ENCODE measurements around the gene SSC5D. TPM values are rescaled to one million over a fixed set of nuclear protein-coding genes. Genes with fewer than 3 reads are reported as not detected.

SSC5D gene
- total RNA-seq, 1 experiment from 2014 or later = 1.5 TPM

GRCh38 chr19:55479045-55479444 is 9.2 kb upstream of the SSC5D start:
- Histone ChIP-seq H3K9me3 (ENCODE audit: control insufficient read depth in 1 of 2, insufficient read depth in 1 of 2, low read depth in 1 of 2, low read length in 2 of 2) (no peaks in the 10 kb centered on the region), H3K27me3 (ENCODE audit: insufficient read depth, low read length) (no peaks in the 10 kb centered on the region), H2AFZ (ENCODE audit: low read depth, low read length, poor library complexity, severe bottlenecking) (no peak overlapping the region), H3K27ac (ENCODE audit: low read depth, low read length) (no peak overlapping the region), H3K9me2 (ENCODE audit: insufficient read depth) (no peaks in the 10 kb centered on the region), H3K9ac (ENCODE audit: low read length) (no peak overlapping the region), H3K4me3 (replicated peaks in 1 of 2; ENCODE audit: low read depth in 1 of 2, low read length in 2 of 2) (no peak overlapping the region), H3K4me2 (ENCODE audit: low read length) (no peak overlapping the region), H3K4me1 (ENCODE audit: control insufficient read depth in 1 of 2, insufficient read depth in 2 of 2, low read length in 2 of 2) (peaks cover 26 to 36% of the 10 kb centered on the region in 2 experiments), H3K79me2 (ENCODE audit: insufficient read depth, low read length) (peaks cover 19% of the 10 kb centered on the region), H3K36me3 (ENCODE audit: control insufficient read depth in 1 of 2, insufficient read depth in 2 of 2, low read length in 2 of 2) (no peaks in the 10 kb centered on the region), H4K20me1 (ENCODE audit: insufficient read depth) (no peaks in the 10 kb centered on the region)
- ChIA-PET CTCF (interaction anchor here (1.5 kb wide), 1 partner anchor 25 kb away, joined by 3 read pairs; no protein-coding TSS in a partner anchor), RAD21 (ENCODE audit: low non-redundant PET in 1 of 2, low total read pairs in 2 of 2, uncharacterized antibody in 2 of 2, unreplicated experiment in 2 of 2) (no interaction called here), POLR2A (no interaction called here)
- DNase-seq (ENCODE audit: low read depth, low spot score) (no peak), ATAC-seq (no peak)
- intact Hi-C loops (cut with micrococcal nuclease) = no loop called here
- no TSS peak for BruUV-seq (replicated peaks)
- TF ChIP-seq, protein P1, sequence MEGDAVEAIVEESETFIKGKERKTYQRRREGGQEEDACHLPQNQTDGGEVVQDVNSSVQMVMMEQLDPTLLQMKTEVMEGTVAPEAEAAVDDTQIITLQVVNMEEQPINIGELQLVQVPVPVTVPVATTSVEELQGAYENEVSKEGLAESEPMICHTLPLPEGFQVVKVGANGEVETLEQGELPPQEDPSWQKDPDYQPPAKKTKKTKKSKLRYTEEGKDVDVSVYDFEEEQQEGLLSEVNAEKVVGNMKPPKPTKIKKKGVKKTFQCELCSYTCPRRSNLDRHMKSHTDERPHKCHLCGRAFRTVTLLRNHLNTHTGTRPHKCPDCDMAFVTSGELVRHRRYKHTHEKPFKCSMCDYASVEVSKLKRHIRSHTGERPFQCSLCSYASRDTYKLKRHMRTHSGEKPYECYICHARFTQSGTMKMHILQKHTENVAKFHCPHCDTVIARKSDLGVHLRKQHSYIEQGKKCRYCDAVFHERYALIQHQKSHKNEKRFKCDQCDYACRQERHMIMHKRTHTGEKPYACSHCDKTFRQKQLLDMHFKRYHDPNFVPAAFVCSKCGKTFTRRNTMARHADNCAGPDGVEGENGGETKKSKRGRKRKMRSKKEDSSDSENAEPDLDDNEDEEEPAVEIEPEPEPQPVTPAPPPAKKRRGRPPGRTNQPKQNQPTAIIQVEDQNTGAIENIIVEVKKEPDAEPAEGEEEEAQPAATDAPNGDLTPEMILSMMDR (IDR thresholded peaks at IDR 0.05 in 2 of 3, conservative IDR thresholded peaks at IDR 0.05 in 1 of 3; ENCODE audit: borderline replicate concordance in 1 of 3, insufficient read depth in 1 of 3, low read depth in 2 of 3, low read length in 2 of 3) = no peak
- TF ChIP-seq YY1 (IDR thresholded peaks at IDR 0.05; ENCODE audit: extremely low read depth, insufficient replicate concordance, low read depth, low read length) (no peak), EGR1 (IDR thresholded peaks at IDR 0.05; ENCODE audit: low read depth) (no peak), FOSL1 (IDR thresholded peaks at IDR 0.05; ENCODE audit: low read depth) (no peak), SRF (IDR thresholded peaks at IDR 0.05; ENCODE audit: low read depth) (no peak), EZH2phosphoT487 (IDR thresholded peaks at IDR 0.05; ENCODE audit: borderline replicate concordance) (no peak)
